HG03139 (cell line): ENCODE results near the gene PPP1R8.
"Not testable (repeated sequence)": the region's sequence is repeated elsewhere in the genome, so short reads cannot be mapped to it uniquely, and the experiment has no call there.

Experiments
- ATAC-seq: cut with Tn5 transposase; IDR thresholded peaks from one replicate; pipeline ENCODE4 v1.9.1; 2021; ENCODE audit not compliant: unreplicated experiment

PPP1R8 gene

DNA sequence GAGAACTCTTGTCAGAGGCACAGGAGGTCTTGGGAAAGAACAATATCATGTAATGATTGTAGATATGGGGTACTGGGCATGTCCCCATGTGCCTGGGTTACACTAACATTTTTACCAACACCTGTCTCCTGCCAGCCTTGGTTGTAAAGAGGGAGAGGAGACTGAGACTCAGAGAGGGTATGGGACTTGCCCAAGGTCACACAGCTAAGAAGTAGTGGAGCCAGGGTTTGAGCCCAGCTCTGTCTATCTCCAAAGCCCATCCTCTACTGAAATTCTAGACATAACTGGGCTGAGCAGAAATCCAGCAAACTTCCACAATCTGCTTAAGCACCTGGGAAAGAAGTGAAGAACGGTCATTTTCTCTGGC lies 39.1 kb downstream of the PPP1R8 start:
- no peak for ATAC-seq

DNA sequence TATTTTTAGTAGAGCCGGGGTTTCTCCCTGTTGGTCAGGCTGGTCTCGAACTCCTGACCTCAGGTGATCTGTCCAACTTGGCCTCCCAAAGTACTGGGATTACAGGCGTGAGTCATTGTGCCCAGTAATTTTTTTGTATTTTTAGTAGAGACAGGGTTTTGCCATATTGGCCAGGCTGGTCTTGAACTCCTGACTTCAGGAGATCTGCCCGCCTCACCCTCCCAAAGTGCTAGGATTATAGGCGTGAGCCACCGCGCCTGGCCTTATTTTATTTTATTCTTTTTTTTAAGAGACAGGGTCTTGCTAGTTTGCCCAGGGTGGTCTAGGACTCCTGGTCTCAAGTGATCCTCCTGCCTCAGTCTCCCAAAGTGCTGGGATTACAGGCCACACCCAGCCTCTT lies 40.5 kb downstream of the PPP1R8 start:
- ATAC-seq, result not testable (repeated sequence)

DNA sequence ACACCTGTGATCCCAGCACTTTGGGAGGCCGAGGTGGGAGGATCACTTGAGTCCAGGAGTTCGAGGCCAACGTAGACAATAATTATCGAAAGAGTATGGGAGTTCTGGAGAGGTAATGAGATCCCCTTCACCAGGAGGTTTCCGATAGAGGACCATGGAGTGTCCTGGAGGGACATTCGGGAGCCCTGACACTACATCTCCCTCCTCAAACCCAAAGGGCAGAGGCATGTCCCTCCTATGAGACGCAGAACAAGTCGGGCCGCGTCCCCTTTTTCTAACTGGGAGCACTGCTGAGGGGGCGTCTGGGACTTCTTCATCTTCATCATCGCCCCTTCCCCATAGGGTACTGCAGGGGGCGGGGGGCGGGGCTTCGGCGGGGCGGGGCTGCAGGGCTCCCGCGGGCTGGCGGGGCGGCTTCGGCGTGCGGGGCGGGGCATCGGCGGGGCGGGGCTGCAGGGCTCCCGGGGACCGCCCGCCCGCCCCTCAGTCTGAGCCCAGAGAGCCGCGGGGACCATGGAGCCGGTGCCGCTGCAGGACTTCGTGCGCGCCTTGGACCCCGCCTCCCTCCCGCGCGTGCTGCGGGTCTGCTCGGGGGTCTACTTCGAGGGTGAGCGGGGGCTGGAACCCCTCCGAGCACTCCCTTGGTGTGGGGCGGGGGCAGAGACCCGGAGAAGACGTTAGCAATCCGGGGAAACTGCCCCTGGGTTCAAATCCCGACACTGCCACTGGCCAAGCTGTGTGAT lies 41.6 kb downstream of the PPP1R8 start, which contains the start of gene THEMIS2:
TSS of gene THEMIS2 (plus strand) at position 486 of the 743 bp plus-strand sequence. CDS start at position 514, 28 bp downstream.
- ATAC-seq, result no peak

DNA sequence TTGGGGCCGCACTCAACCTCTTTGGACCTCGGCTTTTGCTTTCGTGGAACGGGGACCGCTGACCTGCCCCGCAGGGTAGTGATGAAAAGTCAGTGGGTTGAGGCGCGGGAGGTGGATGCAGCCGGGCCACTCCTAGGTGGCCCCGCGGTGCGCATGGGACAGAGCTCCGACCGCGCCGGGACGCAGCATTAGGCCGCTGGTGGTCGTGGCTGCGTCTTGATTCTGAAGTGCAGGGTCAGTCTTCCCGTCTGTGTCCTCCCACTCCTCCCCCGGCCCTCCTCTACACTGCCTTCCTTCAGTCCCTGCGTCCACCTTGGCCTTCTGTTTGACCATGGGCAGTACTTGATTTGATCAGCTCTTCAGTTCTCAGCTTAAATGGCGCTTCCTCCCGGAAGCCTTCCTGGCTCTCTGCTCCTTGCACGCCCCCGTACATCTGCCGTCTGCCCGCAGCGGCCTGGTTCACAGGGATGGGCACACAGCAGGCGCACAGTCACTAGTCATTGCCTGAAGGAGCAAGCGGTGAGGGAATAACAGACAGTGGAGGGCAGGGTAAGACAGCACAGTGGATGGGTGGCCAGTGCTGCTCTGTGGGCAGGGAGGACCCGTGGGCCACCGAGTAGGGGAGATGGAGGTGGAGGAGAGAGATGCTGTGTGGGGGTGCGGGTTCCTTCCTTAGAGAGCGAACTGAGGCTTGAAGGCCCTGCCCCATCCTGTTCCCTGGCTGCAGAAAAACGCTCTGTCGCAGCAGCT lies 42.4 kb downstream of the PPP1R8 start:
- ATAC-seq, result no peak

DNA sequence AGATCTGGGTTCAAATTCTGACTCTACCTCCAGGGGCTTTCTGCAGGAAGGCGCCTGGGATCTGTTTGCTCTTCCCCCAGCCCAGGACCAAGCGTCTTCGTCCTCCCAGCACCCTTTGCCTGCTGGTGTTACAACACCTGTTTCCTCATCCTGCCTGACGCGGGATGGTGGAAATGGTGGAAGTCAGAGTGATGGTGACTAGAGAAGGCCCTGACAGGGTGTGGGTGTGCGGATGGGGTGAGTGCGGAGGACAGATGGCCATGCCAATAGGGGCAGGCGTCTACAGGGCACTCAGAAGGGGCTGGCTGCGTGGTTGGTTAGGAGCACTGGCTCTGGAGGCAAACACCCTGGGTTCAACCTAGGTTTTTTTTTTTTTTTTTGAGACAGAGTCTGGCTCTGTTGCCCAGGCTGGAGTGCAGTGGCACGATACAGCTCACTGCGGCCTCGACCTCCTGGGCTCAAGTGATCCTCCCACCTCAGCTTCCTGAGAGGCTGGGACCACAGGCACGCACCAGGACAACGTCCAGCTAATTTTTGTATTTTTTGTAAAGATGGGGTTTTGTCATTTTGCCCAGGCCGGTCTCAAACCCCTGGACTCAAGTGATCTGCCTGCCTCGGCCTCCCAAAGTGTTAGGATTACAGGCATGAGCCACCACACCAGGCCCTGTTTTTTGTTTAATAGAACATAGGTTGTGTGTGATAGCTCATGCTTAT lies 43.2 kb downstream of the PPP1R8 start:
- ATAC-seq, result no peak

DNA sequence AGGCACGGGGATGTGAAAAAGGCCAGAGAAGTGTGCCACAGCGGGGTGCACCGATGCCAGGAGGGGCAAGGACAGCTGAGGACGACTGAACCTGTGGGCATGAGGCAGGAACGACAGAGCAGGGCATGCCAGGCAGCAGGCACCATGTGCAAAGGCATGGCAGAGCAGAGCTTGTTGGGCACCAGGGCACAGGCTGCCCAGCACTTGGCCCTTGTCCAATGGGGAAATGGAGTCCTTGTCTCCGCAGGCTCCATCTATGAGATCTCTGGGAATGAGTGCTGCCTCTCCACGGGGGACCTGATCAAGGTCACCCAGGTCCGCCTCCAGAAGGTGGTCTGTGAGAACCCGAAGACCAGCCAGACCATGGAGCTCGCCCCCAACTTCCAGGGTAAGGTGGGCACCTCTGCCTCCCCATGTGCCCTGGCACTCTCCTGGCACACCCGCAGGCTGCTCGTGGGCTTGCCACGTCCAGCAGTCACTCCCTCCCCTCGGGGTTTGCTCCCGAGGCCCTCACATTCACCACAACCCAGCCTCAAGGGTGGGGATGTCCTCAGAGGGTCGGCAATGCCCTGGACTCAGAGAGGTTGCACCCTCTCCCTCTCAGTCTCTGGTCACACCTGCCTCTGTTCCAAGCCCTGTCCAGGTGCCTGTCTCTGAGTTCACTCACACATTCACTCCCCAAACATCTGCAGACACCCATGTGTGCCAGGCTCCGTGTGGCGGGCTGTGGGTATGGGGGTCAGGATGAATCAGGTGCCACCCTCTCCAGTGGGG lies 45.9 kb downstream of the PPP1R8 start:
- no peak for ATAC-seq

DNA sequence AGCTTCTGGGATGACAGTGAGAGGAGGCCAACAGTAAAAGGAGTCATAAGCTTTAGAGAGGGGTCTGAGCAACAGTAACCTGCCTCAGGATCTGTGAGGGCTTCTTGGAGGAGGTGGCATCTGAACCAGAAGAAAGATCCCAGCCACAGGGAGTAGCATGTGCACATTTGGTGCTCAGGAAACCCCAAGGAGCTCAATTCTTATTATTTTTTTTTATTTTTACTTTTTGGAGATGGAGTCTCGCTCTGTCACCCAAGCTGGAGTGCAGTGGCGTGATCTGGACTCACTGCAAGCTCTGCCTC lies 46.5 kb downstream of the PPP1R8 start:
- ATAC-seq, result no peak

DNA sequence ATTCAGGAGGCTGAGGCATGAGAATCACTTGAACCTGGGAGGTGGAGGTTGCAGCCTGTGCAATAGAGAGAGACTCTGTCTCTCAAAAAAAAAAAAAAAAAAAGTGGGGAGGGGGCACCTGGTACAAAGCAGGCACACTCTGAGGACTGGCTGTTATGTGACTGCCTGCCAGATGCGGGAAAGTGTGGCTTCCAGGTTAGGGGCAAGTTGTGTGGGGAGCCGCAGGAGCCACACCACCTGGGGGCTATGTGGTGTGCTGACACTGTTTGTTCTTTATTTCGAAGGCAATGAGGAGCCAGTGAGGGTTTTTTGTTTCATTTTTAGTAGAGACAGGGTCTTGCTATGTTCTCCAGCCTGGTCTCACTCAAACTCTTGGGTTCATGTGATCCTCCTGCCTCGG lies 47.5 kb downstream of the PPP1R8 start:
- no peak for ATAC-seq

DNA sequence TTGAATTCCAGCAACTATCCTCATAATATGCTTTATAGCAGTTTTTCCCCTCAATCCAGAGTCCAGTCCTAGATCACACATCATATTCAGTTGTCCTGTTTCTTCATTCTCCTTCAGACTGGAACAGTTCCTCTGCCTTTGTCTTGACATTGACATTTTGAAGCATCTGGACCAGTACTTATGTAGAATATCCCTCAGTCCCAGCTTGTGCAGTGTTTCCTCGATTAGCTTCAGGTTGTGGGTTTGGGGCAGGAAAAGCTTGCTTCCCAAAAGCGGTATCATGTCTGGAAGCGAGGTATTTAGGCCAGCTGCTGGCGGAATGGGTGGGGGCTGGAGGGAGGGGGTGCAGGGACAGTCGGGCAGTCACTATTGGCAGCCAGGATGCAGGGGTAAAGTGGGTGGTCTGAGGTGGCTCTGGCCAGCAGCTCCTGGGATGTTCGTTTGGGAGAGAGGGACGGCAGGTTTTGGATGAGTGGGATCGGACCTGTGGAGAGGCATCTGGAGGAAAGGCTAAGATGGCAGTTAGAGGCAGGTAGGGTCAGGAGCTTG lies 48.3 kb downstream of the PPP1R8 start:
- no peak for ATAC-seq

DNA sequence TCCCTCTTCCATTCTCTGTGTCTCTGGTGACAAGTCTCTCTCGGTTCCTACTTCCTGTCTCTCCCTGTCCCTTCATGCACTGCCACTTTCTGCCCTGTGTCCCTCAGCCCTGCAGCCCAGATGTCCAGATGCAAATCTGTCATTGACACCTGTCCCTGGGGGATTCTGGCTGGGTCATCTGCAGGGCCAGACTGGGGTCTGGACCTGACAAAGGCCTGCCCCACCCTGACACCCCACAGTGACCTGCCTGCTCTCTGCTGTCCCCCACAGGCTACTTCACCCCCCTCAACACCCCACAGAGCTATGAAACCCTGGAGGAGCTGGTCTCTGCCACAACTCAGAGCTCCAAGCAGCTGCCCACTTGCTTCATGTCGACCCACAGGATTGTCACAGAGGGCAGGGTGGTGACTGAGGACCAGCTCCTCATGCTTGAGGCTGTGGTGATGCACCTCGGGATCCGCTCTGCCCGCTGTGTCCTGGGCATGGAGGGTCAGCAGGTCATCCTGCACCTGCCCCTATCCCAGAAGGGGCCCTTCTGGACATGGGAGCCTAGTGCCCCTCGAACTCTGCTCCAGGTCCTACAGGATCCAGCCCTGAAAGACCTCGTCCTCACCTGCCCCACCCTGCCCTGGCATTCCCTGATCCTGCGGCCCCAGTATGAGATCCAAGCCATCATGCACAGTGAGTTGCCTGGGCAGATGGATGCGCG lies 48.9 kb downstream of the PPP1R8 start:
- no peak for ATAC-seq

DNA sequence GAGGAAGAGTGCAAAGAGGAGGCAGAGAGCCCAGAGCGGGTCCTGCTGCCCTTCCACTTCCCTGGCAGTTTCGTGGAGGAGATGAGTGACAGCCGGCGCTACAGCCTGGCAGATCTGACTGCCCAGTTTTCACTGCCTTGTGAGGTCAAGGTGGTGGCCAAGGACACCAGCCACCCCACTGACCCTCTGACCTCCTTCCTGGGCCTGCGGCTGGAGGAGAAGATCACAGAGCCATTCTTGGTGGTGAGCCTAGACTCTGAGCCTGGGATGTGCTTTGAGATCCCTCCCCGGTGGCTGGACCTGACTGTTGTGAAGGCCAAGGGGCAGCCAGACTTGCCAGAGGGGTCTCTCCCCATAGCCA lies 51.9 kb downstream of the PPP1R8 start:
- no peak for ATAC-seq

DNA sequence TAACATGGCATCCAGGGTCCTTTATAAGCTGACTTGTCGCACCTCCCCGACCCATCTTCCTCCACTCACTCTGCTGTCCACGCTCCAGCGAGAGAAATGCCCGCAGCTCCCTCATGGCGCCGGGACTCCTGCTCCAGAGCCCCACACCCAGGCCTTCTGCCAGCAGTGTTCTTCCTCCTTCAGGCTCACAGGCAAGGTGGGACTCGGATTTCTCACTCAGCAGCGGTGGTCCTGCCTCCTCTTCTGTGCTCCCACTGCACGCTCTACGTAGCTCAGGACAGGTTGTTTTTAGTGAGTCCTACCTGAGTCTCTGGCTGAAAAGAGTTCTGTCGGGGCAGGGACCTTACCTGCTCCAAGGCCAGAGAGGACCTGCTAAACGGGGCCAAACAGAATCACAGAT lies 53.0 kb downstream of the PPP1R8 start:
- no peak for ATAC-seq

DNA sequence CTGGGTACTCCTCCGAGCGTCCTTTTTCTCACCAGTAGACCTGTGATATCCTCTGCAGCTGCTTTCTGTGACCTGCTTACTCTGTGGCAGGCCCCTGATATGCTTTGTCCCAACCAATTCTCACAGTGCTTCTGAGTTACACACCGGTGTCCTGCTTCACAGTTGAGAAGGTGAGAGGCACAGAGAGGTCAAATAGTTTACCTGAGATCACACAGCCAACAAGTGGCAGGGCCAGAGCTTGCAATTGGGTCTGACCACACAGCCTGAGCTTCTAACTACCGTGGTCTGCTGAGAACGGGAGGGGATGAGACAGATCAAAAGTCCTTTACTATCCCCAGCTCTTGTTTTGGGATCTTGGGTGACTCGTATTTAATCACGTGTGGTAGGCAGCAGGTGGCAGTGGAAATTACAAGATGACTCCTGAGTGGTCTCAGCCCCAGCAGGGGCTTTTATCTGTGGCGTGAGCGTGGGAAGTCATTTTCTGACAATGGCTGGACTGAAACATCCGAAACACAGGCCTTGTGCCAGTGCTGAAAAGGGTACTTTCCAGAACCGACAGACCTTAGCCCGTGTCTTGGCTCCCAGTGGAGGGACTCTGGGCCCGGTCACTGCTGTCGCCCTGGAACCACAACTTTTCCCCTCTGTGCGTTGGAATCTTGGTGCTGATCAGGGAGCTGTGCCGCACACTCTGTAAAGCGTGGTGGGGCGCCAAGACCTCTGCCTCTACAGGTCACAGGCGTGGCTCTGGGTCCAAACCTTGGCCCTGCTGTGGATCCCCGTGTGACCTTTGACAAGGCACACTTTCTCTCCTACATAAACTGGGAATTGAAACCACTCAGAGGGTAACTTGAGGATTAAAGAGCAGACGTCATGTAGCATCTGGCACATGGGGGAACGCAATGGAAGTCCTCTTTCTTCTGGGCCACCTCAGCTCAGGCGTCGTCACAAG lies 53.7 kb downstream of the PPP1R8 start:
- ATAC-seq, result no peak

DNA sequence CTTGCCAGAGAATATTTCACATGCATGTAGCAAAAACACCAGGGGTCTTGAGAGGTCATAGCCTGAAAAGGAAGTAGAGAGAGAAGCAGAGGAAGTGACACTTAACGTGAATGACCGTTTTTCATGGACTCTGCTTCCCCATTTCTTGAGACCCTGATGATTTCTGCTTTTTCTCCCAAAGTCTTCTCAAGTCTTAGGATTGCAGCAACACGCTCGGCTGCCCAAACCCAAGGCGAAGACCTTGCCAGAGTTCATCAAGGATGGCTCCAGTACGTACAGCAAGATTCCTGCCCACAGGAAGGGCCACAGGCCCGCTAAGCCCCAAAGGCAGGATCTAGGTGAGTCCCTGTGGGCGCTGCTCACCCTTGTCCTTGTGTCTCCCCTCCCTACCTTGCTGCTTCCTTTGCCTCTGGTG lies 54.5 kb downstream of the PPP1R8 start:
- ATAC-seq, result no peak

DNA sequence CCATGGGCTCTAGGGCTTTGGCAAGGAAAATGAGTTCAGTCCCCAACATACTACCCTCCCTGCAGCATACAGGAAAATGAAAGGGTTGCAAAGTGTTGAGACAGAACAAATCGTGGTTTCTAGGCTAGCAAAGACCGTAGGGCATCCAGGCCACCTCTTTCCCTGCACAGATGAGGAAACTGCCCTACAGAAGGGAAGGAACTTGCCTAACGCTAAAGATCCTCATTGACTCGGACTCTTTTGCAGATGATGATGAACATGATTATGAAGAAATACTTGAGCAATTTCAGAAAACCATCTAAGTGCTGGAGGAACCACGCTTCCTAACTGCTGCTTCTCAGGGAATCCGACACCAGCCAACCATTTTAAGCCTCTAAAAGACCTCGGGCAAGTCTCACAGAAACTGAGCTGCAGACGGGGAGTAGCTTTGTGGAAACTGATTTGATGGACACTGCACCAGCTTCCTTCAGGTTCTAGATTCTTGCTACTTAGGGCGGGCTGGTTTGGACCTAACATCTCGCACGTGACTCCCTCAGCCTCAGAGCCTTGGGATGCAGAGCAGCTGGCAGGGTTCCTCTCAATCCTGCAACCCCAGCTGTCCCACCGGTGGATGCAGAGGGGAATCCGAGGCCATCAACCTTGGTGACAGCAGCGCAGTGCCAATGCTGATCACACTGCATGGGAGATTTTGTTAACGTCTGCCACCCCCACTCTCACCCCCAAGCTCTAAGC lies 55.2 kb downstream of the PPP1R8 start:
- no peak for ATAC-seq

DNA sequence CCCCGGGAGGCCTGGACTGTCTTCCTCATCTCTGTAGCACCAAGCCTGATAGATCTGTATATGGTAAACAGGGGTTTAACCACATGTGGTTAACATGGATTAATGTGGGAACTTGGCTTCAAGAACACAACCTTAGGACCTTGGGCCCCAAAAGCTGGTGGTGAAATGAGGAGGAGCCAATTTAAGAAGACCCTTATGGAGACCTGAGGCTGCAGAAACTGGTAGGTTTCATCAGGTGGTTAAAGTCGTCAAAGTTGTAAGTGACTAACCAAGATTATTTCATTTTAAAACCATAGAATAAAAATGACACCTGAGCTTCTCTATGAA lies 55.7 kb downstream of the PPP1R8 start:
- ATAC-seq, result no peak

DNA sequence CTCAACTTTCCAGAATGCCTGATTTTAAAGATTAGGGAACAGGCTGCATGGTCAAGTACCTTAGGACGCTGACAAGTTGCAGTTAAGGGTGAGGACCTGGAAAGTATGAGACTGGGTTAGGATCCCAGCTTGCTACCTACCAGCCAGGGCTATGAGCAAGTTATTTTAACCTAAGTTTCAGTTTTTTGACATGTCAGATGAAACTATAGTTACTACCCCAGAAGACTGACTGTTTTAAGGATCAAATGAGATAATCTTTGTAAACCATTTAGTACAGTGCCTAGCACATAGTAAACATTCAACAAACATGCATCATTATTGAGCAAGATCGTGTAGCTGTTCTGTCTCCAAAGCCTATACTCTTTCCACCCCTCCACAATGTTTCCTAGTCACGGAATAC lies 56.2 kb downstream of the PPP1R8 start:
- no peak for ATAC-seq

DNA sequence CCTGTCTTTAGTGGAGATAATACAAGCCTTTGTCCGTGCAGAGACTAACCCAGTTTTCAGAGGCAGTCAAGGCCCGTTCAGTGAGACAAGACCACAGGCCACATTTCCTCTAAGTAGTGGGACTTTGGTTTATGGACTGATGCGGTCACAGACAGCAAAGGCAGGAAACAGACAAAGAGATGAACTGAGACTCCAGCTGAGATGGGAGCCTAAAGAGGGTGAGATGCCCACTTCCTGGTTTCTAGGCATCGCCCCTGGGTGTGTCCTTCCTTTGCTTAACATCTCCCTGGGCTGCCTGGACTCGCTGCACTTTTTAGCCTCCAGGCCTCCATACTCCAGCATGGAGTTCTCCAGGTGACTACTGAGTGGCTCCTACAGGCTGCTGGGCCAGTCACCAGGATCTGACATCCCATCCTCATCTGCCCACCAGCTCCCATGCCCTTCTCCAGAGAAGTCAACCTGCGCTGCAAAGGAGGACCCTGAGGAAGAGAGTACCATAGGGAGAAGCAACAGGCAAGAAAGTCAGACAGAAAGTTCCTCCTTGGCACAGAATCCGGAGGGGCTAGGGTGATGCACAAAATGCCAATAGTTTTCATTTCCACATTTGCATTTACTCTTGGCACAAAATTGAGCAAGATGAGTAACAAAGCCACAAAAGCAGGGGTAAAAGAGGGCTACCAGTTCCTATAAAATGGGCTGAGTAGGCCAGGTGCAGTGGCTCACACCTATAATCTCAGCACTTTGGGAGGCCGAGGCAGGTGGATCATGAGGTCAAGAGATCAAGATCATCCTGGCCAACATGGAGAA lies 56.8 kb downstream of the PPP1R8 start:
- no peak for ATAC-seq
